ENCODE data around the gene KCNJ6.
"Not testable (repeated sequence)": the region's sequence is repeated elsewhere in the genome, so short reads cannot be mapped to it uniquely, and the experiment has no call there.

KCNJ6 gene

DNA sequence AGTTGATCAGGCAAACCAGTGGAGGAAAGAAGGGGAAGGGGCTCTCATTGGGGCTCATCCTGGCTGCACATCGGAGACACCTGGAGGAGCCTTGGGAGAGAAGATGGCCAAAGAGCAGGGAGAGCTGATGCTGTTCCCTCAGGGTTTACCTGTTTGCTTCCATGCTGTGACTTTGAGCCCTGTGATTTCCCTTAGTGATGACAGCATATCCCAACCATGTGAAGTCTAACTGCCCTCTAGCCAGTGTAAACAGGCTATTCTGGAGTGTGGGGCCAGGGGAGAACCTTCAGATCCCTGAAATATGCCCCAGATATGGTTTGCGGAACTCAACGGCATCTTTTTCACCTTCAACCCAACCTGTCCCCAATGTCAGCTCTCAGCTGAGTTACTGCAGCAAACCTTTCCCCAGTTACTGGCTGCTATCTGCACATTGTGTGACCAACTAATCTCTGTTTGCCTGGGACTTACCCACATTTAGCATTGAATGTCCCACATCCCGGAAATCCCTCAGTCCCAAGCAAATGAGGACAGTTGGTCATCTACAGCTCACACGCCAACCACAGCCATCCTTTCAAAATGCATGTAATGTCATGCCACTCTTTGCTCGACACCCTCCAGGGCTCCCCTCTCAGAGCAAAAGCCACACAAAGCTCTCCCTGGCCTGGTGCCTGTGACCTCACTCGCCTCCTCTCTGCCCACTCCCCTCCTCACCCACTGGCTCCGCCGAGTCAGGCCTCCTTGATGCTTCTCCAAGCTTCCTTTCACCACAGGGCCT is 242.3 kb downstream of the KCNJ6 start:
- no peak for DNase-seq (ENCODE audit: low spot score)

- DNase-seq (ENCODE audit: low spot score), result no peak
Measured at GRCh38 chr21:37671381-37671780, 244.9 kb downstream of the KCNJ6 start.

- no peak for DNase-seq (ENCODE audit: low spot score)
Measured at GRCh38 chr21:37670883-37671282, 245.4 kb downstream of the KCNJ6 start.

GRCh38 chr21:37669249-37669648 is 247.0 kb downstream of the KCNJ6 start:
- DNase-seq (ENCODE audit: low spot score), result no peak

DNA sequence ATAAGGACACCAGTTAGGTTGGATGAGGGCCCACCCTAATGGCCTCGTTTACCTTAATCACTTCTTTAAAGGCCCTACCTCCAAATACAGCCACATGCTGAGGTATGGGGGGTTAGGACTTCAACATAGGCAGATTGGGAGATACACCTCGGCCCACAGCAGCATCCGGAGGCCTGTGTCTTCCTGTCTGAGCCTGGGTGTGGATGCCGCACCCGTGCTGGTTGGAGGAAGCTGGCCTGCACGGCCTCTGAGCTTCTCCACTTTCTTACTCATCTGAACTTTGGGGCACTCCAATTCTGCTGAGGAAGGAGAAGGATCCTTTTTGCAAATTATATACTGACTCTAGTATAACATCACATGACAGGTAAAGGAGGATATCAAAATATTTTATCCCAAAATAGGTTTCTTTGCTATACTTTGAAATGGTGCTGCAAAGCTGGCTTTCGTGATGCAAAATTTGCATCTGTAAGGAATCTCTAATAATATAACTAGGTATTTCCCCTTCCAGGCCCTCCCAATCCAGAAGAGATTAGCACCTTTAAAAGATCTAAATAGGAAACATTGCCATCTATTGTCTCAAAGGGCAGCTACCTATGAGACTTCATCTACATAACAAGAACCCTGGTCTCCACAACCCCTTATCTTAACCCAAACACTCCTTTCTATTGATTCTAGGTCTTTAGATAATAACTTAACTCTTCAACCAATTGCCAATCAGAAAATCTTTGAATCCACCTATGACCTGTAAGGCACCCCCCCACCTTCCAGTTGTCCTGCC is 247.6 kb downstream of the KCNJ6 start:
- DNase-seq (ENCODE audit: low spot score), result no peak

- no peak for DNase-seq (ENCODE audit: low spot score)
Measured at GRCh38 chr21:37667380-37667779, 248.9 kb downstream of the KCNJ6 start.

GRCh38 chr21:37665230-37666024 is 250.8 kb downstream of the KCNJ6 start:
- no peak for DNase-seq (ENCODE audit: low spot score)

- not testable (repeated sequence) for DNase-seq (ENCODE audit: low spot score)
Measured at GRCh38 chr21:37662227-37662626, 254.0 kb downstream of the KCNJ6 start.

- DNase-seq (ENCODE audit: low spot score), result no peak
Measured at GRCh38 chr21:37660709-37661108, 255.5 kb downstream of the KCNJ6 start.

- DNase-seq (ENCODE audit: low spot score), result no peak
Measured at GRCh38 chr21:37659874-37660273, 256.4 kb downstream of the KCNJ6 start.

DNA sequence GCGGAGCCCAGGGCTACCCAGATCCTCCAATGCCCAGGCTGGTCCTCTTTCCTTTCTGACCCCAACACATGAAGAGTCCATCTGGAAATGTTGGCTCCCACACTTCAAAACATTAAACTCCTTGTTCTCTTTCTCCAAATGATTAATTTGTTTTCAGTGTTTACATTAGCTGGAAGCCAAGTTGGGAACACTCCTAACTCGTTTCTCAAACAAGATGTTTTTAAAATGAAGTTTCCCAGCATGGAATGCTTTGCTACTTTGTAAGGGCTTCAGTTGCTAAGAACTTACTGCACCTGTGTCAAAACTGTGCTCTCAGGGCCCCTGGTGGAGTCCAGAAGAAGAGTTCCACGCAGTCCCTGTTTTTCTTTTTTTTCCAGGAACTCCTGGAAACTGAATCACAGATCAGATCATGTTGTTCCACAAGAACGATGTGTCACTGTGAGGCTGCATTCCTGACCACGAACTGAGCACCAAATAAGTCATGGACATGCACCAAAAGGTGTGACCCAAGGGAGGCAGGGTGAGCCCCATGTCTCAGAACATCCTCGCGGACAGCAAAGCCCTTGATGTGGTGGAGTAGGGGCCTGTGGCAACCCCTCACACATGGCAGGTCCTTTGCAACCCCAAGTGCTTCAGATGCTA is 257.3 kb downstream of the KCNJ6 start:
- no peak for DNase-seq (ENCODE audit: low spot score)

DNA sequence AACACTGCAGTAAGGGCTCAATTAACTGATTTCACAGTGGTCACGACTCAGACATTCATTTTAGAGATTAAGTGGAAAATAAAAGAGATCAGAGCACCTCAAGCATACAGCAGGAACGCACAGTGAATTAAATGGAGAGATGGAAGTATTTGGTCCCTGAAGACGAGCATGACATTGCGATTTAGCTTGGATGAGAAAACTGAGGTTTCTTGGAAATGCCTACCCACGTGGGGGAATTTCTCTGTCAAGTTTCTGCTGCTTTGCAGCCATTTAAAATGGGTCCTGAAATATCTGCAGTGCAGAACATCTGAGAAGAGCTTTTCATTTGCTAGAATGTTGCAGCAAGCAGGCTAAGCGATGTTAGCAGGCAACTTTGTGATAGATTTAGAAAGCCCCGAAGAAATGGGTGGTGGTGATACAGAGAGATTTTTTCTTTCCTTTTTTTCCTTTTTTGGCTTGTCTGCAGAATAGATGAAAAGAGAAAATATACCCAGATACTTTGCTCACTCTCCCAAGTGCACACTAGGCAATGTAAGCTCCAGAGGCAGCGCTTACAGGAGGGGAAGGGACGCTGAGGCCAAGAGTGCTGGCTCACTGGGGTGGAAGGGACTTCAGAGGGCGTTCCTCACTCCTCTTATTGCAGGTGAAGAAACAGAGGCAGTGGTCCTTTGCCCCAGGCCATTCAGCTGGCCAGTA is 258.0 kb downstream of the KCNJ6 start:
- DNase-seq (ENCODE audit: low spot score), result no peak

- DNase-seq (ENCODE audit: low spot score), result no peak
Measured at GRCh38 chr21:37656899-37657298, 259.4 kb downstream of the KCNJ6 start.

DNA sequence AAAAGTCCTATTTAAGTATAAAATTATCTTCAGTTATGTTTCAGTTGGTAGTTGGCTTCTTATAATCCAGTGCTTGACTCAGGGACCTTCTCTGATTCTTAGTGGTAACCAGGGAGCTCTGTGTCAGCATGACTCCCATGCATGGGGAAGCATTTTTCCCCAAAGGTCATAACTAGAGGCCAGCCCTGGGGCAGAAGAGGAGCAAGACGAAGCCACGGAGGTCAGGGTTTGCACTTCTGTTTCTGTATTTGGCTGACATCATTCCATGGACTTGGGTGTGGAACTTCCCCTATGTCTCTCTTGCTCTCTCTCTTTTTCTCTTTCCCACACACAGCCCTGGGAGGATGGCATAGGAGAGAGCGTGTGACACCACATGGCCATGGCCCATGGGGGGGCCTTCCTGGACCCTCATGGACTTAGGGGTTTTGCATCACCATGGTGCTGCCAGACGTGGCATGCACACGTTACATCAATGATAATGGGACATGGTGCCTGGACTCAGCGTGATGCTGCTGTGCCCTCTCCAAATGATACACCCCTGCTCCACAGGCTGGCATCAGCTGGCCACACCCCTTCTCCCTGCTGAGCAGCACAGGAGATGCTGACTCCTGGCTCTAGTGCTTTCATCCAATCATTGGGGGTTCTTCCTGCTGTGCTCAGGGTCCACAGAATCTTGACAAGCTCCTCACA is 260.5 kb downstream of the KCNJ6 start:
- DNase-seq (ENCODE audit: low spot score), result no peak

GRCh38 chr21:37654596-37654995 is 261.7 kb downstream of the KCNJ6 start:
- no peak for DNase-seq (ENCODE audit: low spot score)

DNA sequence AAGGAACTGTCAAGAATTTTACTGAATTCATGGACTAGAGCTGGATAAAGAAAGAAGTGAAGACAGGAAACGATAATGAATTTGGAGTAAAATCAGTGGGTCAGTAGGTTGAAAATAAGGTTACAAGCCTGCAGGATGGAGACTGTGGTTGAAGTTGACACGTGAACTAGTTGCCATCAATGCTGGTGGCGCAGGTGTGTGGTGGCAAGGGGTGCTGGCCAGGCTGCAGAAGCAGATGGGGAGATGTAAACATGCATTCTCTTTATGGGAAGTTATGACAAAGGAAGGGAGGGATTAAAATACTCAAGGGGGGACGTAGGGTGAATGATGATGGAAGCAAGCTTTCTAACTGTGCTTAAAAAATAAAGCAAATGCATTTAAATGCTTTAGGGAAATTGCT is 263.1 kb downstream of the KCNJ6 start:
- DNase-seq (ENCODE audit: low spot score), result no peak

GRCh38 chr21:37647781-37648180 is 268.5 kb downstream of the KCNJ6 start:
- DNase-seq (ENCODE audit: low spot score), result no peak

DNA sequence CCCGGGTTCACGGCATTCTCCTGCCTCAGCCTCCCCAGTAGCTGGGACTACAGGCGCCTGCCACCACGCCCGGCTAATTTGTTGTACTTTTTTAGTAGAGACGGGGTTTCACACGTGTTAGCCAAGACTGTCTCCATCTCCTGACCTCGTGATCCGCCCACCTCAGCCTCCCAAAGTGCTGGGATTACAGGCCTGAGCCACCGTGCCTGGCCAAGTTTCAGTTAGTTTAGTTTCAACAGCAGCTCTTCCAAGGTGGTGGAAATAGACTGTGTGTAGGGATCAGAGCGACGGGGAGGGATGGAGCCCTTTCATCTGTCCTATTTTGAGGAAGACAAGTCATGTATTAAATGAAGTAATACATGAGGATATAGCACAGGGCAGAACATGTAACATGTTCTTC is 269.5 kb downstream of the KCNJ6 start:
- DNase-seq (ENCODE audit: low spot score), result not testable (repeated sequence)

DNA sequence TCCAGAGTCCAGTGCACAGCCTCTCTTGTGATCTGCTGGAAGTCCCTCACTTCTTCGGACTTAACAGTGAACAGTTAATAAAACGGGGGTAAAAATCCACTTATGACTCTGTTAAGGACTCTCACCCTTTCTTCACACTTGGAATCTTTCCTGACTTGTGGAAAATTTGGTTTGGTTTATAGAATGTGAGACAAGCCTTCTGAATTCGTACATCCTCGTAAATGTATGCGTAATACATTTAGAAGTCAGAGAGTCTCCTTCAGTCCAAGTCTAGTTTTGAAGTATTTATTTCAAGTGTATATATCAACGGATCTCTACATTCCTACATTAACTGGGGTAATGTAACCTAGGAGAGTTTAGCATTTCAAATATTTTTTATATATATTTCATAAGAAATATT is 270.4 kb downstream of the KCNJ6 start:
- no peak for DNase-seq (ENCODE audit: low spot score)

DNA sequence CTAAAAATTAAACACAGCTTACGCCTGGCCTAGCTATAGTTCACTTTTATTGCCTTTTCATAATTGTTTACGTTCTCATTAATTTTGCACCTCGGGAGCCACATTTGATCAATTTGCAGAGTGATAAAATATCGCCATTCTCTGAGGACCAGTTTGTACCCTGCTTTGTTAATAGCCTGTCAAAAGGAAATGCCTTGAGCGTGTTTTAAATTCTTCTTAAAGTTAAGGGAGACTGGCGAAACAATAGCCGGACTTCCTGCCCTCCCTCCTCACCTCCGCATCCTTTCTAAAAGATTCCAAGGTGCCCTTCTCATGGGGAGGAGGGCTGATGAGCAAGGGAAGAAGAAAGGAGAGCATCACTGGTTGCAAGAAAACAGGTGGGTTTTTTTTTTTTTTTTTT is 271.6 kb downstream of the KCNJ6 start:
- no peak for DNase-seq (ENCODE audit: low spot score)

GRCh38 chr21:37643862-37644261 is 272.4 kb downstream of the KCNJ6 start:
- not testable (repeated sequence) for DNase-seq (ENCODE audit: low spot score)

All from hematopoietic multipotent progenitor cell treated with erythropoietin and hydrocortisone succinate and interleukin-3 and kit ligand, for 15 days (in vitro differentiated cells).